ENCODE data around the gene LPIN1. TPM values are rescaled to one million over a fixed set of nuclear protein-coding genes. Genes with fewer than 3 reads are reported as not detected.

LPIN1 gene
- total and polyA plus RNA-seq, 2 of the 13 experiments (the other 11 are each of a cell fraction or from before 2014, with no cell fraction given) = 9.7 to 19.4 TPM

- Histone ChIP-seq H3K4me3 (replicated peaks in 1 of 3; ENCODE audit: insufficient read depth in 1 of 3, low read depth in 2 of 3, low read length in 3 of 3) (no peak overlapping the region), H3K9ac (ENCODE audit: insufficient read depth, low read depth, low read length) (no peak overlapping the region), H3K4me1 (ENCODE audit: insufficient read depth, low read length) (no peaks in the 10 kb centered on the region), H2AFZ (ENCODE audit: low read length) (no peak overlapping the region), H4K20me1 (ENCODE audit: insufficient read depth, low read length) (no peaks in the 10 kb centered on the region), H3K36me3 (replicated peaks in 1 of 2; ENCODE audit: control insufficient read depth in 1 of 2, insufficient read depth in 2 of 2, low read length in 2 of 2) (peaks cover 11 to 48% of the 10 kb centered on the region in 2 experiments), H3K27me3 (ENCODE audit: control insufficient read depth in 1 of 2, insufficient read depth in 2 of 2, low read length in 2 of 2) (no peaks in the 10 kb centered on the region), H3K9me3 (ENCODE audit: low read length) (no peaks in the 10 kb centered on the region), H3K27ac (ENCODE audit: extremely low read length, insufficient read depth, low read length) (no peak overlapping the region), H3K4me2 (ENCODE audit: low read depth, low read length) (no peak overlapping the region), H3K79me2 (ENCODE audit: insufficient read depth, low read length) (no peaks in the 10 kb centered on the region)
- 91% methylated on average over 8 of the region's 8 CpGs for WGBS (ENCODE audit: low lambda C conversion rate)
- in situ Hi-C loops (cut with HindIII; ENCODE audit: extremely low pct_ligation_motif_present, low pct_unique_long_range_greater_than_20kb) = no loop called here
- ATAC-seq = no peak
- CTCF ChIA-PET (ENCODE audit: low intra/inter-chr PET ratio, low total read pairs) = no interaction called here
- no peak for DNase-seq (ENCODE audit: low spot score)
- no peak for FAIRE-seq
- TF ChIP-seq NFIC (IDR thresholded peaks at IDR 0.05; ENCODE audit: low read length) = no peak
- TF ChIP-seq RBAK (CRISPR knock-in tag; IDR thresholded peaks at IDR 0.05) = no peak
- no peak for TF ChIP-seq HDAC6 (IDR thresholded peaks at IDR 0.05; ENCODE audit: low read depth, low read length)
- TF ChIP-seq PCBP1 (IDR thresholded peaks at IDR 0.05; ENCODE audit: borderline replicate concordance, low read depth, low read length) = no peak
- no peak for TF ChIP-seq FOXK2 (IDR thresholded peaks at IDR 0.05)
- no peak for TF ChIP-seq AHDC1 (CRISPR knock-in tag; IDR thresholded peaks at IDR 0.05; ENCODE audit: borderline replicate concordance)
- TF ChIP-seq MAF1 (CRISPR knock-in tag; IDR thresholded peaks at IDR 0.05; ENCODE audit: borderline replicate concordance) = no peak
- no peak for TF ChIP-seq MED8 (CRISPR knock-in tag; IDR thresholded peaks at IDR 0.05; ENCODE audit: insufficient replicate concordance)
- no TSS peak for BruUV-seq (replicated peaks)
- intact Hi-C loops (cut with micrococcal nuclease; ENCODE audit: unreplicated experiment) = no loop called here
- POLR2A ChIA-PET = no interaction called here
Measured at GRCh38 chr2:11799826-11800225, 53.4 kb downstream of the LPIN1 start.
